ENCODE results near the gene RAD21L1. TPM values are rescaled to one million over a fixed set of nuclear protein-coding genes. Genes with fewer than 3 reads are reported as not detected.

Gene RAD21L1
- under 1 TPM in 1 of 2 experiments, not detected in 1; 0.18 TPM for total RNA-seq

DNA sequence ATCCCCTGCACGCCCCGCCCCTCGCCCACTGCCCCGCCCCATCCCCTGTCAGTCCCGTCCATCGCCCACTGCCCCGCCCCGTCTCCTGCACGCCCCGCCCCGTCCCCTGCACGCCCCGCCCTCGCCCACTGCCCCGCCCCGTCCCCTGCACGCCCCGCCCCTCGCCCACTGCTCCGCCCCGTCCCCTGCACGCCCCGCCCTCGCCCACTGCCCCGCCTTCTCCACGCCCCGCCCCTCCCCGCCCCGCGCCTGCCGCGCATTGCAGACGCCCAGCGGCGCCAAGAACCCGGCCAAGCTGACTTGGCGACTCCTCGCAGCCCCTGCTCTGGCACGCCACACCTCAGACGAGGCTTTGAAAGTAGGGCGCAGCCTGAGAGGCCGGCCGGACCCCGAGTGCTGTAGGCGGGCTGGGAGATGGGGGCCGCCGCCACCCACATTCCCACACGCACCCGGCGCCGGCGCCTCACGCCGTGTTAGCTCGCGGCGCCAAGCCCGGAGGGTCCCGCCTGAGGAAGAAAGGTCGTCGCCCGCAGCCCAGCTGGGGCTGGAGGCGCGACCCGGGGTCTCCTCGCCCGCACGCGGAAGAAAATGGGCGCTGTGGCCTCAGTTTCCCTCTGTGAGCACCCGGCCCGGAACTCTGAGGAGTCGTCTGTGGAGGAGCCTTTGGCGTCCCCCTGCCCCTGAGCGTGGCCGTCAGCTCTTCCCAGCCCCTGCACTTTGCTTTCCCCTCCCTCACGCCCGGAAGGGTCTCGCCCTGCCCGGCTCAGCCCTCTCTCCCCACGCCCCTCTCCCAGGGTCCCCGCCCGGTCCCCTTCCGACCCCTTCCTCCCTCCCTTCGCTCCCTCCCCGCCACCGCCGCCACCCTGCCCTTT, at the start of gene RAD21L1:
Gene RAD21L1, plus strand, starts transcription at position 262 of the 872 bp plus-strand sequence. CDS start 2,410 bp downstream, outside the sequence.
- CTCF ChIA-PET, result interaction anchor here (0.8 to 4.0 kb wide), 3 partner anchors 9 to 213 kb away, joined by 3 to 20 read pairs (median 3); no protein-coding TSS in a partner anchor
- no peaks in the 10 kb centered on the region for H3K9me3 Mint-ChIP-seq (ENCODE audit: insufficient read depth)

DNA sequence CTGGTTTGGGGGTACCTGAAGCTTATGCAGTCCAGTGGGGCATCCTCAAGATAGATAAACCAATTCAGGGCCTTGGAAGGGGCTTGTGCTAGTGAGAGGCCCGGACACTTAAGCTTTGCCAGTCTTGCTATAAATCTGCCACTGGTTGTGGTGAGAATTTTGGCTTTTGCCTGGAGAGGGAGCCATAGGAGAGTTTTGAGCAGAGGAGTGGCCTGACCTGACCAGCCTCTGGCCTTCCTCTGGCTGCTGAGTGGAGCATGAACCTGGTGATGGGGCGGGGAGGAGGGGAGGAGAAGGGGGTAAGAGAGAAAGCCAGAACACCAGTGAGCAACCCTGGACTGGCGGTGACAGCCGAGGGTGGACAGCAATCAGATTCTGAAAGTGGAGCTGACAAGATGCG, 48.2 kb upstream of the RAD21L1 start:
- ATAC-seq (no peak), DNase-seq (no peak)
- Mint-ChIP-seq H3K27ac (no peak overlapping the region), H3K36me3 (ENCODE audit: low read depth) (peaks cover 6% of the 10 kb centered on the region), H3K4me3 (no peak overlapping the region), H3K27me3 (ENCODE audit: low read depth) (peaks cover 2% of the 10 kb centered on the region), H3K4me1 (ENCODE audit: low read depth) (no peaks in the 10 kb centered on the region), H3K9me3 (ENCODE audit: insufficient read depth) (no peaks in the 10 kb centered on the region)
- POLR2A ChIA-PET, result no interaction called here
- CTCF ChIA-PET, result interaction anchor here (4.1 kb wide), 1 partner anchor 9 kb away, joined by 11 read pairs; no protein-coding TSS in a partner anchor

More for the DNA sequence above, at the start of gene RAD21L1:
- Mint-ChIP-seq H3K4me3 (peak within 1 kb of the TSS; percentile 84), H3K4me1 (ENCODE audit: low read depth) (peaks cover 11% of the 10 kb centered on the region), H3K27me3 (ENCODE audit: low read depth) (peaks cover 35% of the 10 kb centered on the region), H3K27ac (peak within 1 kb of the TSS; percentile 72), H3K36me3 (ENCODE audit: low read depth) (no peaks in the 10 kb centered on the region)
- POLR2A ChIA-PET, result interaction anchor here (0.6 to 1.2 kb wide), 2 partner anchors 61 to 75 kb away, joined by 3 read pairs; no protein-coding TSS in a partner anchor
- ATAC-seq (peak; percentile 82), DNase-seq (peak; percentile 85)

DNA sequence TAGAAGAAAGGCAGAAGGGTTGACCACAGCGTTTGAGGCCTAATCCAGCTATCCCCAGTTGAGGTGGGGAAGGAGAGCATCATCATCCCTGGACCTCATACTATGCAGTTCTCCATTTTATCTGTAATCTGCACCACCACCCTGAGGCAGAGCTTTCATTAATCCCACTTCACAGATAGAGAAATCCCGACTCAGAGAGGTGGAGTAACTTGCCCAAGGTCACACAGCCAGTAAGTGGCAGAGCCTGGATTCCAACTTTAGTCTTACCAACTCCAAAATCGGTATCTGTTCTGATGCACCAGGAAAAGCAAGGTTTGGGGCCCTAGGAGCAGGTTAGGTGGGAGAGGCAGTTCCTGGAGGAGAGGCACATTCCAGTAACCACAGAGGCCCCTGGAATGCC, 47.7 kb upstream of the RAD21L1 start:
- ChIA-PET POLR2A (no interaction called here), CTCF (interaction anchor here (4.1 kb wide), 1 partner anchor 8 kb away, joined by 11 read pairs; no protein-coding TSS in a partner anchor)
- Mint-ChIP-seq H3K27me3 (ENCODE audit: low read depth) (peaks cover 5% of the 10 kb centered on the region), H3K36me3 (ENCODE audit: low read depth) (peaks cover 4% of the 10 kb centered on the region), H3K4me3 (no peak overlapping the region), H3K9me3 (ENCODE audit: insufficient read depth) (no peaks in the 10 kb centered on the region), H3K27ac (no peak overlapping the region), H3K4me1 (ENCODE audit: low read depth) (no peaks in the 10 kb centered on the region)
- ATAC-seq (no peak), DNase-seq (no peak)

GRCh38 chr20:1178623-1179022, 47.2 kb upstream of the RAD21L1 start:
- ChIA-PET CTCF (interaction anchor here (1.1 to 4.1 kb wide), 2 partner anchors 8 to 70 kb away, joined by 4 to 11 read pairs; no protein-coding TSS in a partner anchor), POLR2A (no interaction called here)
- H3K4me3 Mint-ChIP-seq, result no peak overlapping the region
- peaks cover 4% of the 10 kb centered on the region for H3K36me3 Mint-ChIP-seq (ENCODE audit: low read depth)
- no peaks in the 10 kb centered on the region for H3K4me1 Mint-ChIP-seq (ENCODE audit: low read depth)
- DNase-seq (no peak), ATAC-seq (no peak)
- peaks cover 10% of the 10 kb centered on the region for H3K27me3 Mint-ChIP-seq (ENCODE audit: low read depth)
- H3K9me3 Mint-ChIP-seq (ENCODE audit: insufficient read depth), result no peaks in the 10 kb centered on the region
- no peak overlapping the region for H3K27ac Mint-ChIP-seq

DNA sequence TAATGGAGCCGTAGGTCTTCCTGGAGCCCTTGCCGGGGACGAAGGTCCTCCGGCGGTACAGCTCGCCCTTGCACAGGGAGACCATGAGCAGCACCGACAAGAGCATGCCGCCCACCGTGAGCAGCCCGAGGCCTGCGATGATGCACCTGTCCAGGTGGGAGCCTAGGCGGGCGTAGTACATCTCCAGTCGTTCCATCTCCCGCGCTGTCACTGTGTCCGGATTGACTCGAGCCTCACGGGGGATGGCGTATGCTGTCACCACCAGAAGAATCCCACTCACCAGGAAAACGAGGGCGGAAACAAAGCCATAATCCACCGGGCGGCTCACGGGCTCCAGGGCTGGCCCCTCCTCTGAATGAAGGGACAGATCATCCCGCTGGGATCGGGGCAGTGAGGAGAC, 44.9 kb upstream of the RAD21L1 start:
- CTCF ChIA-PET, result no interaction called here
- H3K27ac Mint-ChIP-seq, result no peak overlapping the region
- peaks cover 23% of the 10 kb centered on the region for H3K27me3 Mint-ChIP-seq (ENCODE audit: low read depth)
- no peaks in the 10 kb centered on the region for H3K9me3 Mint-ChIP-seq (ENCODE audit: insufficient read depth)
- no peak overlapping the region for H3K4me3 Mint-ChIP-seq
- ATAC-seq, result no peak
- peaks cover 8% of the 10 kb centered on the region for H3K4me1 Mint-ChIP-seq (ENCODE audit: low read depth)
- POLR2A ChIA-PET, result no interaction called here
- H3K36me3 Mint-ChIP-seq (ENCODE audit: low read depth), result no peaks in the 10 kb centered on the region
- no peak for DNase-seq

DNA sequence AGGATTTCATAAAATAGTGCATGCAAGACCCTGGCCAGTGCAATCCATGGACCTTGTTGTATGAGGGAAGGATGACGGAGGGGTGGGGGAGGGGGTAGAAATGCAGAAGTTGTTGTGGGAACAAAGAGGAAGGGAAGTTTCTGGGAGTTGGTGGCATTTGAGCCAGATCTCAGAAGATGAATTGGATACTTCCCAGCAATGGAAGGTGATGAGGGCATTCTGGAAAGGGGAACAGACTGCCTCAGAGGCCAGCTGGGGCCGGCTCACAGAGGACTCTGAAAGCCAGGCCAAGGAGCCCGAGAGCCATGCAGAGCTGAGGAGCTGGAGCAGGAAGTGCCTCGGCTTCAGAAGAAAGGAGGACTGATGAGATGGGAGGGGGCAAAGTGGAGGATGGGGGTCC, 43.7 kb upstream of the RAD21L1 start:
- H3K36me3 Mint-ChIP-seq (ENCODE audit: low read depth), result no peaks in the 10 kb centered on the region
- ATAC-seq (no peak), DNase-seq (no peak)
- POLR2A ChIA-PET, result no interaction called here
- CTCF ChIA-PET, result interaction anchor here (0.8 kb wide), 1 partner anchor 879 kb away, joined by 4 read pairs; no protein-coding TSS in a partner anchor
- H3K9me3 Mint-ChIP-seq (ENCODE audit: insufficient read depth), result no peaks in the 10 kb centered on the region
- no peak overlapping the region for H3K4me3 Mint-ChIP-seq
- no peak overlapping the region for H3K27ac Mint-ChIP-seq
- peaks cover 11% of the 10 kb centered on the region for H3K4me1 Mint-ChIP-seq (ENCODE audit: low read depth)
- H3K27me3 Mint-ChIP-seq (ENCODE audit: low read depth), result peaks cover 26% of the 10 kb centered on the region

- no peak overlapping the region for H3K27ac Mint-ChIP-seq
- H3K27me3 Mint-ChIP-seq (ENCODE audit: low read depth), result peaks cover 26% of the 10 kb centered on the region
- H3K4me3 Mint-ChIP-seq, result no peak overlapping the region
- DNase-seq (no peak), ATAC-seq (no peak)
- H3K9me3 Mint-ChIP-seq (ENCODE audit: insufficient read depth), result no peaks in the 10 kb centered on the region
- H3K36me3 Mint-ChIP-seq (ENCODE audit: low read depth), result no peaks in the 10 kb centered on the region
- ChIA-PET POLR2A (no interaction called here), CTCF (no interaction called here)
- H3K4me1 Mint-ChIP-seq (ENCODE audit: low read depth), result peaks cover 11% of the 10 kb centered on the region
Measured at GRCh38 chr20:1183153-1183552, 42.7 kb upstream of the RAD21L1 start.

- Mint-ChIP-seq H3K27me3 (ENCODE audit: low read depth) (peaks cover 29% of the 10 kb centered on the region), H3K36me3 (ENCODE audit: low read depth) (no peaks in the 10 kb centered on the region), H3K4me1 (ENCODE audit: low read depth) (peaks cover 11% of the 10 kb centered on the region), H3K4me3 (peak overlapping the region; percentile 66), H3K9me3 (ENCODE audit: insufficient read depth) (no peaks in the 10 kb centered on the region), H3K27ac (no peak overlapping the region)
- no peak for DNase-seq
- POLR2A ChIA-PET, result no interaction called here
- CTCF ChIA-PET, result interaction anchor here (1.4 kb wide), 1 partner anchor 22 kb away, joined by 4 read pairs; no protein-coding TSS in a partner anchor
- ATAC-seq, result no peak
Measured at GRCh38 chr20:1184260-1184637, 41.6 kb upstream of the RAD21L1 start.

DNA sequence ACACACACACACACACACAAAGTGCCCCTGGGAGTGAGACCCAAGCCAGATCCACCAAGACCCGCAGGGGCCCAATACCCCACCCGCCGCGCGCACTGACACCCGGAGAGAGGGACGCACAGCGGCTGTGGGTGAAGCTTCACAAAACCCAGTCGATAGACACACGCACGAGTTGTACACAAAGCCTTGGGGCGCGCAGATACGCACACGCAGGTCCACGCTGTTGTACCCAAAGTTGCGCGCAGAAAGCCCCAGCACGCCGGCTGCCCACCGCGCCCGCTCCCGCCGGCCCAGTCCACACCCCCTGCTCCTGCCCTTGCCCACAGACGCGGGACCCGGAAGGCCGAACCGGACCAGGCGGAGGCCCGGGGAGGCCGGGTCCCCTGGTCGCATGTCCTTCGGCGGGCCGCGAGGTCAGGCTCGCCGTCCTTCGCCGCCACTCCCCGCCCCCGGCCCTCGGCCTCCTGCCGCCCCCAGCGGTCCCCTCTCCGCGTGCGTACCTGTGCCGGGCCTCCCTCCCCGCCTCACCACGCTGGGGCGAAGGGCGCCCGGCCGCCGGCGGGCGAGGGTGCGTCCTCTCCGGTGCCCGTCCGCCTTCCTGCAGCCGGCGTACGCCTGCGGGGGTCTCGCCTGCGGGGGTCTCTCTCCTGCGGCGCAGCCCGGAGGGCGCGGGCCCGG, 41.1 kb upstream of the RAD21L1 start, which contains the start of gene TMEM74B:
Gene TMEM74B, minus strand, starts transcription at position 344 of the 678 bp plus-strand sequence. CDS start 1,180 bp downstream, outside the sequence.
- Mint-ChIP-seq H3K4me3 (peak within 1 kb of the TSS; percentile 66), H3K27me3 (ENCODE audit: low read depth) (peaks cover 33% of the 10 kb centered on the region), H3K9me3 (ENCODE audit: insufficient read depth) (no peaks in the 10 kb centered on the region), H3K4me1 (ENCODE audit: low read depth) (peaks cover 11% of the 10 kb centered on the region), H3K27ac (no peak within 1 kb of the TSS), H3K36me3 (ENCODE audit: low read depth) (no peaks in the 10 kb centered on the region)
- ATAC-seq (peak; percentile 8), DNase-seq (no peak)
- ChIA-PET CTCF (interaction anchor here (0.7 to 1.4 kb wide), 2 partner anchors 22 to 76 kb away, joined by 3 to 4 read pairs; no protein-coding TSS in a partner anchor), POLR2A (no interaction called here)

GRCh38 chr20:1185316-1185741, 40.5 kb upstream of the RAD21L1 start:
- ATAC-seq, result peak; percentile 52
- DNase-seq, result peak; percentile 24
- no peaks in the 10 kb centered on the region for H3K9me3 Mint-ChIP-seq (ENCODE audit: insufficient read depth)
- peaks cover 38% of the 10 kb centered on the region for H3K27me3 Mint-ChIP-seq (ENCODE audit: low read depth)
- peak overlapping the region; percentile 34 for H3K4me3 Mint-ChIP-seq
- H3K4me1 Mint-ChIP-seq (ENCODE audit: low read depth), result peaks cover 11% of the 10 kb centered on the region
- POLR2A ChIA-PET, result no interaction called here
- H3K27ac Mint-ChIP-seq, result no peak overlapping the region
- CTCF ChIA-PET, result interaction anchor here (0.7 to 2.4 kb wide), 3 partner anchors 8 to 77 kb away, joined by 3 to 11 read pairs (median 4); no protein-coding TSS in a partner anchor
- H3K36me3 Mint-ChIP-seq (ENCODE audit: low read depth), result no peaks in the 10 kb centered on the region

DNA sequence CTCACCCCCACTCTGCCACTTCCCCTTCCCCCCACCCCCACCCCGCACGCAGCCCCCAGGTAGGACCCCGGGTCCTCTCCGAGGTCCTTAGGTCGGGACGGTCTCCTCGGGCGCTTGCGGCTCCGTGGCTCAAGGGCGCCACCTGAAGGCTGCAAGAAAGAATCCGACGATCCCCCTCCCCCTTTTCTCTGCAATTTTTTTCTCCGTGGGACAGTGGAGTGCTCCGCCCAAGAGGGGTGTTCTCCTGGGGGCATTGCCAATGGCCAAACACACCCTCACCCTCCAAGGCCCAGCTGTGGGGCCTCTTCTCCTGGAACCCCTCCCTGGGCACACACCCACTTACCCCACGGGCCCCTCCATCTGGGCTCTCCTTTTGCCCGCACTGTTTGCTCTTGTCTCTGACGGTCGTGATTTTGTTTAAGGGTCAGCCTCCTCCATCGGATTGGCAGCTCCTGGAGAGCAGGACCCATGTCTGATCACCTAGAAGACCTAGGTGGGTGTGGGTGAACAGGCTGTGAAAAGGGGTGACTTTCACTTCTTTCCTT, 40.0 kb upstream of the RAD21L1 start:
- no peak overlapping the region for H3K27ac Mint-ChIP-seq
- no peaks in the 10 kb centered on the region for H3K9me3 Mint-ChIP-seq (ENCODE audit: insufficient read depth)
- DNase-seq (peak; percentile 67), ATAC-seq (peak; percentile 73)
- ChIA-PET POLR2A (no interaction called here), CTCF (interaction anchor here (1.0 to 2.4 kb wide), 4 partner anchors 9 to 45 kb away, joined by 3 to 11 read pairs (median 4); no protein-coding TSS in a partner anchor)
- no peaks in the 10 kb centered on the region for H3K36me3 Mint-ChIP-seq (ENCODE audit: low read depth)
- H3K4me1 Mint-ChIP-seq (ENCODE audit: low read depth), result peaks cover 11% of the 10 kb centered on the region
- peaks cover 42% of the 10 kb centered on the region for H3K27me3 Mint-ChIP-seq (ENCODE audit: low read depth)
- peak overlapping the region; percentile 56 for H3K4me3 Mint-ChIP-seq
